NCI-H82 (cell line): ENCODE measurements around the gene ACTRT1.

ENCODE experiments used
- DNase-seq: peaks from one replicate; lab custom pipeline; 2025; lab: John Stamatoyannopoulos, UW

ACTRT1 gene

GRCh38 chrX:128052303-128052702 is at the start of gene ACTRT1:
ACTRT1 (minus strand) TSS chrX:128052403; CDS start chrX:128052206, 197 bp downstream.
- DNase-seq = no peak

- DNase-seq = no peak
Observed at GRCh38 chrX:128078545-128078944, 26.3 kb upstream of the ACTRT1 start.

- no peak for DNase-seq
Observed at GRCh38 chrX:128057421-128057820, 5.2 kb upstream of the ACTRT1 start.

- DNase-seq = no peak
Observed at GRCh38 chrX:128051526-128051925, 677 bp downstream of the ACTRT1 start.

GRCh38 chrX:128035318-128035717 is 16.9 kb downstream of the ACTRT1 start:
- no peak for DNase-seq

GRCh38 chrX:128021566-128021965 is 30.6 kb downstream of the ACTRT1 start:
- DNase-seq = no peak

- no peak for DNase-seq
Observed at GRCh38 chrX:128020701-128021100, 31.5 kb downstream of the ACTRT1 start.

GRCh38 chrX:128019218-128019617 is 33.0 kb downstream of the ACTRT1 start:
- no peak for DNase-seq

- DNase-seq = no peak
Observed at GRCh38 chrX:128012015-128012414, 40.2 kb downstream of the ACTRT1 start.

- no peak for DNase-seq
Observed at GRCh38 chrX:128007882-128008281, 44.3 kb downstream of the ACTRT1 start.
